Skeletal muscle cell (primary cell): ENCODE data around the gene WNT3A.
"Not testable (repeated sequence)": the region's sequence is repeated elsewhere in the genome, so short reads cannot be mapped to it uniquely, and the experiment has no call there.

Source experiments
- DNase-seq: peaks from one replicate; pipeline ENCODE4 v3.0.0-alpha.2; 2010; ENCODE audit warnings: low read depth
- H3K4me3 ChIP-seq: 2 replicates; pipeline ENCODE4 v1.5.1; 2011; ENCODE audit warnings: low read depth, mild to moderate bottlenecking, control low read depth, low read length, moderate library complexity

Gene WNT3A

GRCh38 chr1:228006786-228007048 lies at the start of gene WNT3A:
WNT3A (plus strand) TSS chr1:228006998; CDS start chr1:228007129, 131 bp downstream.
- no peak within 1 kb of the TSS for H3K4me3 ChIP-seq
- DNase-seq = no peak

- no peak for DNase-seq
- H3K4me3 ChIP-seq = no peak overlapping the region
These were observed 48.0 kb upstream of the WNT3A start for GRCh38 chr1:227958617-227959324.

GRCh38 chr1:227959325-227959860 lies 47.4 kb upstream of the WNT3A start:
- DNase-seq = no peak
- no peak overlapping the region for H3K4me3 ChIP-seq

GRCh38 chr1:227961651-227962466 lies 44.9 kb upstream of the WNT3A start:
- DNase-seq = no peak
- no peak overlapping the region for H3K4me3 ChIP-seq

- not testable (repeated sequence) for DNase-seq, H3K4me3 ChIP-seq
These were observed 40.1 kb upstream of the WNT3A start for GRCh38 chr1:227966733-227967132.

- DNase-seq, H3K4me3 ChIP-seq: not testable (repeated sequence)
These were observed 39.0 kb upstream of the WNT3A start for GRCh38 chr1:227967815-227968214.

GRCh38 chr1:227970076-227970995 lies 36.5 kb upstream of the WNT3A start:
- DNase-seq, H3K4me3 ChIP-seq: not testable (repeated sequence)

GRCh38 chr1:227971216-227971615 lies 35.6 kb upstream of the WNT3A start:
- not testable (repeated sequence) for H3K4me3 ChIP-seq, DNase-seq

GRCh38 chr1:227971643-227972282 lies 35.0 kb upstream of the WNT3A start:
- H3K4me3 ChIP-seq, DNase-seq: not testable (repeated sequence)

- H3K4me3 ChIP-seq, DNase-seq: not testable (repeated sequence)
These were observed 34.5 kb upstream of the WNT3A start for GRCh38 chr1:227972283-227972679.

GRCh38 chr1:227972843-227973374 lies 33.9 kb upstream of the WNT3A start:
- H3K4me3 ChIP-seq, DNase-seq: not testable (repeated sequence)

- DNase-seq, H3K4me3 ChIP-seq: not testable (repeated sequence)
These were observed 33.0 kb upstream of the WNT3A start for GRCh38 chr1:227973724-227974288.

- H3K4me3 ChIP-seq, DNase-seq: not testable (repeated sequence)
These were observed 31.1 kb upstream of the WNT3A start for GRCh38 chr1:227975583-227976283.

GRCh38 chr1:227987181-227987580 lies 19.6 kb upstream of the WNT3A start:
- no peak for DNase-seq
- H3K4me3 ChIP-seq = no peak overlapping the region

GRCh38 chr1:227994632-227995300 lies 12.0 kb upstream of the WNT3A start:
- H3K4me3 ChIP-seq = no peak overlapping the region
- no peak for DNase-seq

GRCh38 chr1:227996187-227996950 lies 10.4 kb upstream of the WNT3A start:
- DNase-seq = no peak
- no peak overlapping the region for H3K4me3 ChIP-seq
